PC-9 (cell line): ENCODE measurements around the gene MYOF.

Source experiments
- CTCF ChIP-seq: fragments of 200-600 bp; sonication (generic); conservative IDR thresholded peaks from 2 replicates; pipeline ENCODE4 v1.6.1; 2017; ENCODE audit warnings: mixed run types, antibody characterized with exemption, mild to moderate bottlenecking, moderate library complexity
- EZH2 ChIP-seq: fragments of 200-600 bp; sonication (generic); IDR thresholded peaks from 2 replicates; pipeline ENCODE4 v1.8.0; 2017; ENCODE audit warnings: antibody characterized with exemption, low read depth

- TF ChIP-seq CTCF = no peak
- no peak for TF ChIP-seq EZH2
These were observed 6.9 kb upstream of the MYOF start for GRCh38 chr10:93488956-93489528.
